Uterus (tissue), 4 donors: ENCODE data around the gene OPN5. TPM values are rescaled to one million over a fixed set of nuclear protein-coding genes. Genes with fewer than 3 reads are reported as not detected.

Source experiments
- DNase-seq, 2 donors: peaks; one replicate each; pipeline ENCODE4 v3.0.0-alpha.2; 2019 to 2020
- H3K27ac ChIP-seq, 2 donors: fragments of 200-600 bp; sonication (generic); 1 replicate in 1 of 2; 2 replicates in 1 of 2; pipeline ENCODE4 v1.5.1; 2016 to 2018
- H3K27me3 ChIP-seq, 2 donors: fragments of 200-600 bp; sonication (generic); one replicate each; pipeline ENCODE4 v1.5.1; 2018 to 2019; ENCODE audit warnings: control low read depth in 1 of 2
- H3K36me3 ChIP-seq, 2 donors: fragments of 200-600 bp; sonication (generic); one replicate each; pipeline ENCODE4 v1.5.1; 2019; ENCODE audit warnings: control low read depth in 1 of 2
- H3K4me1 ChIP-seq, 2 donors: fragments of 200-600 bp; sonication (generic); one replicate each; pipeline ENCODE4 v1.5.1; 2018 to 2019; ENCODE audit warnings: control low read depth in 1 of 2
- H3K4me3 ChIP-seq, 2 donors: fragments of 200-600 bp; sonication (generic); 1 replicate in 1 of 2; 2 replicates in 1 of 2; pipeline ENCODE4 v1.5.1; 2018 to 2019; ENCODE audit warnings: mild to moderate bottlenecking in 1 of 2
- H3K9me3 ChIP-seq, 2 donors: fragments of 200-600 bp; sonication (generic); one replicate each; pipeline ENCODE4 v1.5.1; 2019; ENCODE audit warnings: control low read depth in 1 of 2
- POLR2A ChIP-seq, 2 donors: fragments of 450-650 bp; IDR thresholded peaks; one replicate each; pipeline ENCODE4 v1.6.1; 2016; ENCODE audit warnings: antibody characterized with exemption in 2 of 2, mild to moderate bottlenecking in 1 of 2, moderate library complexity in 1 of 2
- intact Hi-C: fragments of 100-400 bp; cut with DNase I; formaldehyde crosslinking; loops from one replicate; pipeline ENCODE4 v1.15.1; 2023; ENCODE audit warnings: low total_unique reads
- total RNA-seq, 4 donors: library from RNA; depleted of rRNA in 3 of 4; stranded (reverse); fragments of >200 nt in 3 of 4; gene quantifications; one replicate each; pipeline versions ENCODE4 v1.1.0 to v1.2.4, GENCODE V29; 2014 to 2023
- TF ChIP-seq, protein P1 (sequence below), 4 experiments: fragments of 200-600 bp in 2 of 4; fragments of 450-650 bp in 2 of 4; sonication (generic) in 2 of 4; IDR thresholded peaks; one replicate each; pipeline ENCODE4 v1.5.1; 2016 to 2019; ENCODE audit warnings: antibody characterized with exemption in 4 of 4, mild to moderate bottlenecking in 2 of 4, moderate library complexity in 1 of 4
- donor health status: DM: yes; HTN: yes; CAD: no.

OPN5 gene
- total RNA-seq, 4 donors from 2014 or later, result not detected

DNA sequence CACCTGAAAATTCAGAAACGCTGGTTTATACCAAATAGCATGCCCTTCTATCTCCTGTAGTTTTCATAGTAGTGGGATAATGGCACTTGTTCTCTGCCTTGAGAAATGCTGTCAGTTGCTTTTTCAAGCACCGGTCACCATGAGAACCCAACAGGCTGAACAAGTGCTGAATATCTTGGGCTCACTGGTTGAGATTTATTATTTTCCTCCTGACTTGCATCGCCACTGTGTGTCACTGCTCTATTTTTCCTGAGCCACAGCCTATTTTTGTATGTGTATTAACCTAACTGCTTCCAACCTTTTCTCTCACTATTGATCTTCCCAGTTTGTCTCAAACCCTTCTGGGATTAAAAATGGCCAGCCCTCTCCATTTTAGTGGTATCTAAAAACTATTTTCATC is 71.9 kb downstream of the OPN5 start:
- Histone ChIP-seq H3K36me3 (no peaks in the 10 kb centered on the region), H3K27ac (no peak overlapping the region), H3K27me3 (no peaks in the 10 kb centered on the region), H3K4me1 (no peaks in the 10 kb centered on the region), H3K9me3 (no peaks in the 10 kb centered on the region), H3K4me3 (no peak overlapping the region)
- TF ChIP-seq, protein P1, sequence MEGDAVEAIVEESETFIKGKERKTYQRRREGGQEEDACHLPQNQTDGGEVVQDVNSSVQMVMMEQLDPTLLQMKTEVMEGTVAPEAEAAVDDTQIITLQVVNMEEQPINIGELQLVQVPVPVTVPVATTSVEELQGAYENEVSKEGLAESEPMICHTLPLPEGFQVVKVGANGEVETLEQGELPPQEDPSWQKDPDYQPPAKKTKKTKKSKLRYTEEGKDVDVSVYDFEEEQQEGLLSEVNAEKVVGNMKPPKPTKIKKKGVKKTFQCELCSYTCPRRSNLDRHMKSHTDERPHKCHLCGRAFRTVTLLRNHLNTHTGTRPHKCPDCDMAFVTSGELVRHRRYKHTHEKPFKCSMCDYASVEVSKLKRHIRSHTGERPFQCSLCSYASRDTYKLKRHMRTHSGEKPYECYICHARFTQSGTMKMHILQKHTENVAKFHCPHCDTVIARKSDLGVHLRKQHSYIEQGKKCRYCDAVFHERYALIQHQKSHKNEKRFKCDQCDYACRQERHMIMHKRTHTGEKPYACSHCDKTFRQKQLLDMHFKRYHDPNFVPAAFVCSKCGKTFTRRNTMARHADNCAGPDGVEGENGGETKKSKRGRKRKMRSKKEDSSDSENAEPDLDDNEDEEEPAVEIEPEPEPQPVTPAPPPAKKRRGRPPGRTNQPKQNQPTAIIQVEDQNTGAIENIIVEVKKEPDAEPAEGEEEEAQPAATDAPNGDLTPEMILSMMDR (IDR thresholded peaks at IDR 0.05), result no peak
- no peak for TF ChIP-seq POLR2A (IDR thresholded peaks at IDR 0.05)
- intact Hi-C loops, result no loop called here
- no peak for DNase-seq

DNA sequence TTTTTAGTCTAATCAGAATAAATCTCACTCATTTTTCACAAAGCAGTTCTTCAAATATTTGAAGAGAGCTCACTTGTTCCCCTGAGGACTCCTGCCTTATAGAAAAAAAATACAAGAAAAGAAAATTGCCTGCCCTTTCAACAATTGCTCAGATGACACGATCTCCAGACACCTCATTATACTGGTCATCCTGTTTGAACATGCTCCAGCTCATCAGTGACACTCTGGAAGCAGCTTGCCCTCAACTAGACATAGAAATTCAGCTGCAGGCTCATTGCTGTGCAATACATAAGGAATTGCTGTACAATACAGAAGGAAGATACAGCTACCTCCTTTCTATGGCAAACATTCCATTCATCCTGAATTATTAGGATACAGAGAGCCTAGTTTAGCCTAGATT is 73.1 kb downstream of the OPN5 start:
- H3K9me3 ChIP-seq, result no peaks in the 10 kb centered on the region
- DNase-seq, result no peak
- H3K4me1 ChIP-seq, result no peaks in the 10 kb centered on the region
- no peaks in the 10 kb centered on the region for H3K36me3 ChIP-seq
- no peak overlapping the region for H3K4me3 ChIP-seq
- H3K27me3 ChIP-seq, result no peaks in the 10 kb centered on the region
- TF ChIP-seq, protein P1 (IDR thresholded peaks at IDR 0.05), result no peak
- TF ChIP-seq POLR2A (IDR thresholded peaks at IDR 0.05), result no peak
- H3K27ac ChIP-seq, result no peak overlapping the region
- intact Hi-C loops, result no loop called here

DNA sequence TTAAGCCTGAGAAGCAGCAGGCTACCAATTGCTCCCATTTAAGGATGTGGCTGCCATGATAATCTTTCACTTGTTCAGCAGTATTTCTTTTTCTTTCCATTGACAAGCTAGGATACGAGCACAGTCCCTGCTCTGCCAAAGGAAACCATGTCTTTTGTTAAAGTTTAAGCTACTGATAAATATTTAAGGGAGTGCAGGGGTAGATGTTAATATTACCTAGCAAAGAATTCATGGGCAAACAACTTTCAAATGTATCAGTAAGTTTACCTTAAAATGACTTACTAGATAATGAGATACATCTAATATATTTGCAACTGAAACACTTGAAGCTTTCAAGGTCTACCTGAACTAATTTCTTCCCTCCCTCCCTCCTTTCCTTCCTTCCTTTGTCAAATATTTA is 77.3 kb downstream of the OPN5 start:
- no peak for DNase-seq
- H3K27me3 ChIP-seq, result no peaks in the 10 kb centered on the region
- no peaks in the 10 kb centered on the region for H3K36me3 ChIP-seq
- no peaks in the 10 kb centered on the region for H3K4me1 ChIP-seq
- intact Hi-C loops, result no loop called here
- no peak overlapping the region for H3K27ac ChIP-seq
- no peak for TF ChIP-seq POLR2A (IDR thresholded peaks at IDR 0.05)
- TF ChIP-seq, protein P1 (IDR thresholded peaks at IDR 0.05), result no peak
- H3K9me3 ChIP-seq, result no peaks in the 10 kb centered on the region
- no peak overlapping the region for H3K4me3 ChIP-seq

DNA sequence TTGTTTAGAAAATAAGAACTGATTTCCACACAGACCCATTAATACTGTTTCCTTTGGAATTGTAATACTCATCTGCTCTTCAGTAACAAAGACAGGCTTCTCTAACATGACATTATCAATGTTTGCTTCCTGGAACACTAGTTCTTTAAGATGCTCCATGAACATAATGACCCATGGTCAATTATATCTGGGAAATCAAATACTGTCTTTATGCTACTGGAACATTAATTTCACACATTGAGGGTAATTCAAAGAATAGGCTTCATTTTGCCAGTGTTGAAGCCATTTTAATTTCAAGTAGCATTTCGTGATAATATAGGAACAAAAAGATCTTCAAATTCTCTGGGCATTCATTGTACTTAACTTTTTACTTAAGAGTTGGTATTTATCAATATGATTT is 80.9 kb downstream of the OPN5 start:
- H3K4me3 ChIP-seq, result no peak overlapping the region
- H3K27ac ChIP-seq, result no peak overlapping the region
- H3K27me3 ChIP-seq, result no peaks in the 10 kb centered on the region
- intact Hi-C loops, result no loop called here
- DNase-seq, result no peak
- no peaks in the 10 kb centered on the region for H3K9me3 ChIP-seq
- TF ChIP-seq, protein P1 (IDR thresholded peaks at IDR 0.05), result no peak
- TF ChIP-seq POLR2A (IDR thresholded peaks at IDR 0.05), result no peak
- H3K4me1 ChIP-seq, result no peaks in the 10 kb centered on the region
- H3K36me3 ChIP-seq, result no peaks in the 10 kb centered on the region

DNA sequence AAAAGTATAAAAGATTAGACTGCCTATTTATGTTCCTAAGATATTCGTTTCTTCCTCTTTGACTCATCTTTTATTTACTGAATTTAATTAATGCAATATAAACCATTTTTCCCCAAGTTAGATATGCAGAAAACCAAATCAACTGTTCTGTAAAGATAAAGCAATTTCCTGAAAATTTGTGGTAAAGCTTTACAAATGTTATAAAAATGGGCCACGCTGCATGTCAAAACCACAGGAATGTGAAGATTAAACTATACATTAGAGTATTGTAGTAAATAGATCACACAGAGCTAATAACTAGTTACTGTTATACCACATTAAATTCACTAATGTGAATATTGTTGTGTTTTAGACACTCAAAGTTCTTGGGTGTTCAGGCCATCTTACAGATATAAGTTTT is 83.4 kb downstream of the OPN5 start:
- intact Hi-C loops, result no loop called here
- no peaks in the 10 kb centered on the region for H3K36me3 ChIP-seq
- H3K4me3 ChIP-seq, result no peak overlapping the region
- H3K27me3 ChIP-seq, result no peaks in the 10 kb centered on the region
- no peak for DNase-seq
- no peak overlapping the region for H3K27ac ChIP-seq
- H3K9me3 ChIP-seq, result no peaks in the 10 kb centered on the region
- H3K4me1 ChIP-seq, result no peaks in the 10 kb centered on the region
- TF ChIP-seq, protein P1 (IDR thresholded peaks at IDR 0.05), result no peak
- no peak for TF ChIP-seq POLR2A (IDR thresholded peaks at IDR 0.05)
